H4 (cell line): Measurements from ENCODE around the gene CDH4. TPM values are rescaled to one million over a fixed set of nuclear protein-coding genes. Genes with fewer than 3 reads are reported as not detected.

Experiments
- DNase-seq: peaks from one replicate; pipeline ENCODE4 v3.0.0-alpha.2; 2015; ENCODE audit warnings: low spot score
- total RNA-seq: library from RNA; depleted of rRNA; stranded (reverse); fragments of >200 nt; shearing (Covaris generic); gene quantifications from 2 replicates; pipeline ENCODE4 v1.2.3, GENCODE V29; 2014

The CDH4 gene
- total RNA-seq, 1 experiment from 2014 or later, result 0.14 TPM

DNA sequence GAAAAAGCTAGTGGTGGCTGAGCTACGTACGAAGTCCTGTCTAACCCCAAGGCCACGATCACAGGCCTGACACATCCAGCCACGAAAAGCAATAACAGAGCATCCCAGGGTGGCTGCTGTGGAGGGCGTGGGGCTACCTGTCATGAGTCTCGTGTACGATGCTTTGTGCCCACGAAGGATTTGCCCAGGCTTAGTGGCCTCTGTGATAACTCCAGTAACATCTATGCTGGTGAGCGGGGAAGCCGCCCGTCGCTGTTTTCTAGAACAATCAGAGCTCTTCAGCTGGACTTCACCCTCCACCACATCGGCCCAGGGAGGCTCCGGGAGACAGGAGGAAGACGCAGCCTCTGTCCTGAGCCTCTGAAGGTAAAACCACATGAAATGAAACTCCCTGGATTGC lies 563.1 kb downstream of the CDH4 start:
- no peak for DNase-seq

DNA sequence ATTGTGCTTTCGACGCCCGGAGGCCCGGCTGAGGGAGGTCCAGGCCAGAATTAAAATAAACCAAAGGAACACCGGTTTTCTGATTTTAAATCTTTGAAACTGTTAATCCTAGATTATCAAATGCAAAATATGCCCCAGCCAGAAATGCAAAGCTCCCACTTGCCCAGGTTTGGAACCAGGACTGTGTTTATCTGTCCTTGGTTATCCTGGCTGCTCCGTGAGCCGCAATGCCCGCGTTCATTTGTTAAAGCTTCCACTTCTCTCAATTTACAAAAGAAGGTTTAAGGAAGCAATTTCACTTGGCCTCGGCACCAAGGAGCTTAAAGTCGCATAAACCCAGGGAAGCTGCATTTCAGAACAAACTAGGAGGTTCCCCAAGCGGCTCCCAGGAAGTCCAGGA lies 563.6 kb downstream of the CDH4 start:
- no peak for DNase-seq

DNA sequence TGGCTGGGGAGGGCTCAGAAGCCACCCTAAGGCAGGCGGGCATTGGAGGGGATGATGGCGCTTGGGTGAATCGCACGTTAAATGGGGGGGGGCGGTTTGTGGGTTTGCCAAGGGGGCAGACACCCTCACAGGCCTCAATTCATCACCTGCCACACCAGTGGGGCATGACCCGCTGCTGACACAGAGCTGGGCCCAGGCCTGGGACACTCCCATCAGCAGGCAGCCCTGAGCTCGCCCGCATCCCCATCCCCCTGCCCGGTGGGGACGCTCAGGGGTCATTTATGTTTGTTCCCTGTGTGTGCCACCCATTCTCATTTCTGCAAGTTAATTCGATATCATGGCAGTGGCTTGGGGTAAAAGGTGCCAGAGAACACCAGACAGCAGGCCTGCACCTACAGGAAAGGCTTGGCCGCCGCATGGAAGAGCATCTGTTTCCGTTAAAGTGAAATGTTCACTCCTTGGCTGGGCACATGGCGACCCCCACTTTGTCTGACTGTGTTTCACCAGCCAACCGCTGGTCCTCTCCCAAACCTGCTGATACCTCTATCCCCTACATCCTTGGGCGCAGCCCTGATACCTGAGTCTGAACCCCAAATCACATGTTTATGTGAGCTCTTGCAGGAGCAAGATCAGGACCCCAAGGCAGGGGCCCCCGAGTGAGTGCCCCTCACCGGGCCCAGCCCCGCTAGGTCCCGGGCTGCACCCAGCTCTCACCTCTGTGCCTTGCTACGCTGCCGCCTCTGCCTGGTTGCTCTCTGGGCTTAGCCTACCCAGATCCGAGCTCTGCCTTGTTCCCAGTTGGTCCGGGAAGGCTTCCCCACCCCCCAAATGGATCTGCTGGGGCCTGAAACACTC lies 564.8 kb downstream of the CDH4 start:
- DNase-seq, result no peak

DNA sequence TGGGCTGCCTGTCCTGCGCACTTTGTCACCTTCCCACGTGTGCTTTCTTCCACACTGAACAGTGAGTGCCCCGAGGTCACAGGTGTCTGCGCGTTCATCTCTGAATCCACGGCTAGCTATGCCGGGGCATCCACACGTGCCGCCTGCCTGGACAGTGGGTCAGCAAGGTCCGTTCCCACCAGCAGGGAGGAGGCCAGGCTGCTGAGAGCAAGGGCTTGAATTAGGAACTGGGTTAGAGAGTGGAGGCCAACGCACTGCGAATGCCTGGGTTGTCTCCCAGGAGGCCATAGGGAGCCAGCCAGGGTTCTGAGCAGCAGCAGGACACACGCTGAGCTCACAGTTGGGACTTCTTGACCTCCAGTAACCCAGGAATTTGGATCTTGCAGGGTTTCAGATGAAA lies 565.5 kb downstream of the CDH4 start:
- no peak for DNase-seq

DNA sequence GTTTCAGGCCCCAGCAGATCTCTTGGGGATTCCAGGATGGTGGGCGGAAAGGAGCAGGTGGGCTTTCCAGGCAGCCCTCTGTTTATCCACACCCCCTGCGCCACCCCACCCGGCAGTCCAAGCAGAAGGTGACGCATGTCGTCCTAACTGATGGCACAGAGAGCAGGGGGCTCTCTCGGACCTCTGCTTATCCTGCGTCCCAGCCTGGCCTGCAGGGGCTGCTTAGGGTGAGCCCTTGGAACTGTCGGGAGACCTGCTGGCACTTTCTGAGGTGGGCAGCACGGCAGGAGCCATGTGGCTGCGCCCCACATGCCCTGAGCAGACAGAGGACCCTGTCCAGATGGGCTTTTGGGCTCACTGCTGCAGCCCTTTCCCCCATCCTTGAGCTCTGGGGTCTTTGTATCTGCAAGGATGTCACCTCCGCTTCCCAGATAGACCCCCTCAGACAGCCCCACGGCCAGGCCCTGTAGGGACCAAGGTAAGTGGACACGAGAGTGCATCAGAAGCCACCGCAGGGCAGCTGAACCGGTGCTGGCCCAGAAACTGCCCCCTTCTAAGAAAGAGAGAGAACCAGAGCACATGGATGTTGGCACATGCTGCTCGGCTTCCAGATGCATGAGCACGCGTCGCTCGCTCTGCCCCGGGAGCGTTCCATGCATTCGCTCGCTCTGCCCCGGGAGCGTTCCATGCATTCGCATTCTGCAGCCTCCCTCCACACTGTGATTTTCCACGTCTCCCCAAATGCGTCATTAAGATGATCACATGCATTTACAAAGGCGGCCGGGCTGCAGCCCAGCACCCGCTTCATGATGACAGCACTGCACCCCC lies 566.9 kb downstream of the CDH4 start:
- DNase-seq, result no peak

DNA sequence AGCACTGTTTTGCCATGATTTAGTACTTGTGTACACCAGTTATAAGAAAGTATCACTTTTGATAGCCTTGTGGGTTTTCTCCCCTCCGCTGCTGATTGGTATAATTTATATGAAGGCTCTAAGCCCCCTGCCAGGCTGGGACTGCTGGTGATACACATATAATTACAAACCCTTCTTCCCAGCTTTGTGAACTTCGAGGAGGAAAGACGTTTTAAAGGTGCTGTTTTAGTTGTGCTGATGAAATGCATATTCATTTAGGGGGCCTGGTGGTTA lies 567.4 kb downstream of the CDH4 start:
- no peak for DNase-seq

GRCh38 chr20:61819921-61820825 lies 568.1 kb downstream of the CDH4 start:
- DNase-seq, result no peak

DNA sequence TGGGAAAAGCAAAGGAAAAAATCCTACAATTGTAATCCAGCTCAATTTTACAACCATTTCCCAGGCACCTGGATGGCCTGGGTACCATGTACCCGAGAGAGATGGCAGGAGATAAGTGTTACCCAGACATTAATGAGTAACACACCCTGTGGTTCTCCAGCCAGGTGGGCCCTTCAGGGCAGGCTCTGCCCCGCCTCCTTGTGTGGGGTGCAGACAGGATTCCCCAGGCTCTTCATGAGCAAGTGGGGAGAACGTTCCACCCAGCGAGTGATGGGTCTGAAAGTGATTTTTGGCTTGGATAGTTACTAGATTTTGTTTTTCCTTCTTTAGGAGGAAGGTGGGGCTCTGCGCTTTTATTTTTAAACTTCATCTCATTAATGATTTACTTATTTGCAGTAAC lies 569.7 kb downstream of the CDH4 start:
- DNase-seq, result no peak

- no peak for DNase-seq
These were observed 570.3 kb downstream of the CDH4 start for GRCh38 chr20:61822396-61822795.

DNA sequence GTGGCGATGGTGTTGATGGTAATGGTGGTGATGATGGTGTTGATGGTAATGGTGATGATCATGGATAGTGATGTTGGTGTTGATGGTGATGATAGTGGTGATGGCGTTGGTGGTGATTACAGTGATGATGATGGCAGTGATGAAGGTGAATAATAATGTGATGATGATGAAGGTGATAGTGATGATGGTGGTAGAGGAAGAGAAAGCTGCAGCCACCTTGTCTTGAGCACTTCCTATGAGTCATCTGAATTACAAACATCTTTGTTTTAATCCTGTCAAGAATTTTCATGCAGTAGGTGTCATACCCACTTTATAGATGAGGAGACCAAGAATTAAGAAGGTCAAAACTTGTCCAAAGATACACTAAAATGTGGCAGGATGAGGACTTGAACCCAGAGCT lies 571.2 kb downstream of the CDH4 start:
- DNase-seq, result no peak

- DNase-seq, result no peak
These were observed 576.8 kb downstream of the CDH4 start for GRCh38 chr20:61828891-61829290.

- no peak for DNase-seq
These were observed 577.5 kb downstream of the CDH4 start for GRCh38 chr20:61829526-61829925.

DNA sequence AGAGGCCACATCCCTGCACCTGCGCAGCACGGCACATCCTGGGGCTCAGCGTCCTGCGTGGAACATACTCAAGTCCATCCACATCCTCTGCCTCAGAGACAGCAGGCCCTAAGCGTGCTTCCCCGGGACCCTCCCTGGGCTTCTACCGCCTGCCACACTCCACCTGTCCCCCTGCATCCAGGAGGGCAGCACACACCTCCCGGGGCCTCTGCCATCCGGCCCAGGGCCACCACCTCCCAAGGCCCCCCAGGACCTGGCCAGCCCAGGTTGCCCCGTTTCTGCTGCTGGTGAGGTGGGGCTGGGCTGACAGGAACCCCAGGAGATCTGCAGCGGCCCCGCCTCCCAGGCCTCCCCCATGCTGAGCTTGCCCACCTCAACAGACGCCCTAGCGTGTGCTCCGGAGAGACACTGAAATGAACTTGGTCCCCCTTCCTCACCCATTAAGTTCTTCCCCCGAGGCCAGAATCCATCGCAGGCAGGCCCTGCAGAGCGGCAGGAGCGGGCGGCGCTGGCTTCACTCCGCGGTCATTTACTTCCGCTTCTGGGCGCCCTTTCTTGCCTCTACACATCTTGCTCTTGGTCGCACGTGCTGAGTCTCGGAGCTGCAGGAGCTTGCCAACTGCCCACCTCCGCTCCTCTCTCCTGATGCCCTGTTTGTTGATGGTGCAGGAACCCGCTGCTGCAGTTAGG lies 578.3 kb downstream of the CDH4 start:
- no peak for DNase-seq

DNA sequence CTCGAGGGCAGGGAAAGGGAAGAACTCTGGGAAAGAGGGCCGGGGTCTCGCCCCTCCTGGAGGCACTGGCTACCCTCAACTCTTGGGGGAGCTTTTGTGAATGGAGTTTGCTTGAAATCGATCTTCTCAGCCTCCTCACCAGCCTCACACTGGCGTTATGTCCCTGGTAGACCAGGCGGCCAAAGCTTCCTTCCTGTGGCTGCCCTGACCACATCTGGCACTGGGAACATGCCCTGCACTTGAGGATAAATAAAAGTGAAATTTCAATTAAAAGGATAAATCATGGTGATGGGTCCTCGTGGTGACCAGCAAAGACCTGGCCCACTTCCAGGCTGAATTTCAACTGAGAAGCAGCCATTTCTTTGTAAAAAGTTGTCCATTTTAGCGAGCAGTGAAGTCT lies 578.9 kb downstream of the CDH4 start:
- no peak for DNase-seq

DNA sequence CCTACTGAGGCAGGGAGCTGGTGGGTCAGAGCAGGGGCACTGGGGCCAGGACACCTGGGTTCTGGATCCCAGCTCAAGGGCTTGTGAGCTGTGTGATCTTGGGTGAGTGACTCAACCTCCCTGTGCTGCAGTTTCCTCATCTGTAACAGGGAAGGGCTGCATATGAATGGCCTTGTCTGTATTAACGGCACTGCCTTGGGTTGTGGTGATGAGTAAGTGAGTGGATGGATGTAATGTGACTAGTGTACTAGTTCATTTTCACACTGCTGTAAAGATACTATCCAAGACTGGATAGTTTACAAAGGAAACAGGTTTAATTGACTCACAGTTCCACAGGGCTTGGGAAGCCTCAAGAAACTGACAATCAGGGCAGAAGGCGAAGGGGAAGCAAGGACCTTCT lies 580.1 kb downstream of the CDH4 start:
- DNase-seq, result no peak

GRCh38 chr20:61833807-61834610 lies 581.9 kb downstream of the CDH4 start:
- no peak for DNase-seq

DNA sequence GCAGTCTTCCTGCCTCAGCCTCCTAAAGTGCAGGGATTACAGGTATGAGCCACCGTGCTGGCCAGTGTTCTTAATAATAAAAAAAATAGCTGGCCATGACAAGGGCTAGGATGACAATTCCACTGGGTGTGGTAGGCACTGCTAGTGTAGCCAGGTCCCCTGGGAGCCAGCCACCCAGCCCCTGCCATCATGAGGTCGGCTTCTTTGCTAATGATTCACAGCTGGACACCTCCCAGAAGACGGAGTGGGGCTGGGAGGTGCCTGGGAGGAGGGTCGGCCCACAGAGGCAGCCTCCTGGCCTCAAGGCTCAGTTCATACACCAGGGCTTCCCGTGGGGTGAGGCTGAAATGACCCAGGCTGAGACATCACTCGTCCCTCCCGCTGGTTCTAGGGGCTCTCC lies 583.2 kb downstream of the CDH4 start:
- no peak for DNase-seq

GRCh38 chr20:61835791-61836350 lies 583.8 kb downstream of the CDH4 start:
- DNase-seq, result no peak

DNA sequence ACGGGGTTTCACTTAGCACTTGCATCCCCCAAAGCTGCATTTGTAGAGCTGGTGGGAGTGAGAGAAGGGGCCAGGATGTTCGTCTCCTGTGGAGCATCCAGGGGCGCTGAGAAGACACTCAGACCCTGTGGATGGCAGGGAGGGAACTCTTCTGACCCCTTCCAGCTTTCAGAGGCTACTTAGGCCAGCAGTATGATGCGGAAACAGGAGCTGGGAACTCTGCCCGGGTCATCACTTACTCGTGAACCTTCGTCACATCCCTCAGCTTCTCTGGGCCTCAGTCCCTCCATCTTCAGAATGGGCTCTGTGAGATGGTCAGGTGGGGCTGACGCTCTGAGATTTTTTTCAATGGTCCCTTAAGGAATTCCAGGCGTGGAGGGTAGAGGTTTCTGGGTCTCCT lies 585.1 kb downstream of the CDH4 start:
- no peak for DNase-seq

DNA sequence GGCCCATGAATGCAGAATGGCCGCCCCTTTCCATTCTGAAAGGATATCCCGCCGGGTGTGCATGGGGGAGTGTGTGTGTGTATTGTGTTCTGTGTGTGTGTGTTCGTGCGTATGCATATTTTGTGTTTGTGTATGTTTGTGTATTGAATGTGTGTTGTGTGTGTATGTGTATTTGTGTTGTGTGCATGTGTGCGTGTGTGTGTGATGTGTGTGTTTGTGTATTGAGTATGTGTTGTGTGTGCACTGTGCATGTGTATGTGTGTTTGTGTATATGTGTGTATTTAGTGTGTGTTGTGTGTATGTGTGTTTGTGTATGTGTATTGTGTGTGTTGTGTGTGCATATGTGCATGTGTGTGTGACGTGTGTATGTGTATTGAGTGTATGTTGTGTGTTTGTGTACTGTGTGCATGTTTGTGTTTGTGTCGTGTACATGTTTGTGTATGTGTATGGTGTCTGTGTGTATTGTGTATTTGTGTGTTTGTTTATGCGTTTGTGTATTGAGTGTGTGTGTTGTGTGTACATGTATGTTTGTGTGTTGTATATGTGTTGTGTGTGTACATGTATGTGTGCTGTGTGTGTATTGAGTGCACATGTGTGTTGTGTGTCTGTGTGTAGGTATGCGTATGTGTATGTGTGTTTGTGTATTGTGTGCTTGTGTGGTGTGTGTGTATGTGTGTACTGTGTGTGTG lies 587.3 kb downstream of the CDH4 start:
- no peak for DNase-seq
